ENCODE results near the gene STRN.

DNA sequence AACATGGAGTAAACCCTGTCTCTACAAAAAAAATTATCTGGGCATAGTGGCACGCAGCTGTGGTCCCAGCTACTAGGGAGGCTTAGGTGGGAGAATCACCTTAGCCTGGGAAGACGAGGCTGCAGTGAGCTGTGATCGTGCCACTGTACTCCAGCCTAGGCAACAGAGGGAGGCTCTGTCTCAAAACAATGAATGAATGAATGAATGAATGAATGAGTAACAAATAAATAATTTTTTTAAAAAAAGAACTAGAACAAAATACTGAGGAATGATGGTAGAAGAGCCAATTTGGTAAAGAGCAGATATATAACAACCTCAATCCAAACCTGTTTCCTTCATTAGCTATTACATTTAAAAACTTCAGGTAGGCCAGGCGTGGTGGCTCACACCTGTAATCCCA, 60.1 kb downstream of the STRN start:
- TF ChIP-seq CTCF (IDR thresholded peaks at IDR 0.05): no peak
- TF ChIP-seq POLR2AphosphoS5 (IDR thresholded peaks at IDR 0.05; ENCODE audit: low read depth, low read length): no peak
- TF ChIP-seq TCF7L2 (IDR thresholded peaks at IDR 0.05; ENCODE audit: low read depth, low read length): no peak
